Activated T-helper 1 cell treated with anti-CD3 and anti-CD28 coated beads, Interleukin-12 subunit alpha, Interleukin-12 subunit beta, Interleukin-2, Interleukin-4 antibody, amounts not matched to agents 30 ng/mL and 10 ng/mL and 1 ng/mL, durations not matched to agents 14 hours and 24 hours and 36 hours (primary cell): Measurements from ENCODE around the gene STN1. TPM values are rescaled to one million over a fixed set of nuclear protein-coding genes. Genes with fewer than 3 reads are reported as not detected.
A peak's percentile ranks its signal among the peaks of the same experiment; 100 is the strongest.

Experiments
- DNase-seq: peaks from one replicate; pipeline ENCODE4 v3.0.0; 2021; ENCODE audit warnings: low spot score
- H3K27ac Mint-ChIP-seq: one replicate; pipeline ENCODE4 v1.8.0; 2021; ENCODE audit warnings: mild to moderate bottlenecking, mixed read lengths
- H3K27me3 Mint-ChIP-seq: one replicate; pipeline ENCODE4 v1.8.0; 2022; ENCODE audit warnings: mild to moderate bottlenecking, moderate library complexity, mixed read lengths; ENCODE audit not compliant: insufficient read depth
- H3K36me3 Mint-ChIP-seq: one replicate; pipeline ENCODE4 v1.8.0; 2021; ENCODE audit warnings: low read depth, mixed read lengths
- H3K4me1 Mint-ChIP-seq: one replicate; pipeline ENCODE4 v1.8.0; 2021; ENCODE audit warnings: low read depth, mixed read lengths
- H3K4me3 Mint-ChIP-seq: one replicate; pipeline ENCODE4 v1.8.0; 2021; ENCODE audit warnings: mild to moderate bottlenecking, moderate library complexity, mixed read lengths
- H3K9me3 Mint-ChIP-seq: one replicate; pipeline ENCODE4 v1.8.0; 2021; ENCODE audit warnings: mixed read lengths
- intact Hi-C: fragments of 100-400 bp; cut with micrococcal nuclease; formaldehyde crosslinking; loops from one replicate; pipeline ENCODE4 v1.15.1; 2024
- total RNA-seq: library from RNA; stranded (reverse); gene quantifications from 2 replicates; pipeline ENCODE4 v1.2.3, GENCODE V29; 2022

Gene STN1
- total RNA-seq: 19.4 and 20.0 TPM in 2 replicates

GRCh38 chr10:103918053-103918846 is at the start of gene STN1:
Gene STN1 (minus strand): TSS chr10:103918184. CDS start chr10:103917594, 590 bp downstream.
- Mint-ChIP-seq H3K27me3 (no peaks in the 10 kb centered on the region), H3K36me3 (peaks cover 11% of the 10 kb centered on the region), H3K4me3 (peak within 1 kb of the TSS; percentile 93), H3K4me1 (peaks cover 36% of the 10 kb centered on the region), H3K27ac (peak within 1 kb of the TSS; percentile 94), H3K9me3 (peaks cover 9% of the 10 kb centered on the region)
- intact Hi-C loops: loop anchor here (1.0 to 10.0 kb wide), 9 partner anchors 10 to 1203 kb away; partner anchors contain the start of genes ARL3, CFAP43, CFAP58 and CNNM2
- DNase-seq: peak; percentile 94

GRCh38 chr10:103967448-103968071 is 49.6 kb upstream of the STN1 start:
- H3K36me3 Mint-ChIP-seq: peaks cover 3% of the 10 kb centered on the region
- H3K27me3 Mint-ChIP-seq: no peaks in the 10 kb centered on the region
- no peaks in the 10 kb centered on the region for H3K9me3 Mint-ChIP-seq
- DNase-seq: no peak
- intact Hi-C loops: loop anchor here (1.0 to 5.0 kb wide), 7 partner anchors 16 to 290 kb away; partner anchors contain the start of genes CFAP43 and STN1
- peaks cover 38% of the 10 kb centered on the region for H3K4me1 Mint-ChIP-seq
- H3K27ac Mint-ChIP-seq: peak overlapping the region; percentile 89
- peak overlapping the region; percentile 97 for H3K4me3 Mint-ChIP-seq

- Mint-ChIP-seq H3K4me3 (peak within 1 kb of the TSS; percentile 97), H3K4me1 (peaks cover 38% of the 10 kb centered on the region)
Measured at GRCh38 chr10:103966671-103967447, 48.9 kb upstream of the STN1 start, which contains the start of gene SLK. Gene SLK (plus strand): TSS chr10:103967140. CDS start chr10:103967746, 606 bp downstream.

GRCh38 chr10:103960103-103960502 is 42.1 kb upstream of the STN1 start:
- Mint-ChIP-seq H3K36me3 (no peaks in the 10 kb centered on the region), H3K27ac (no peak overlapping the region)
- intact Hi-C loops: no loop called here

More at GRCh38 chr10:103966671-103967447, 48.9 kb upstream of the STN1 start, which contains the start of gene SLK:
- Mint-ChIP-seq H3K27me3 (no peaks in the 10 kb centered on the region), H3K36me3 (peaks cover 3% of the 10 kb centered on the region), H3K27ac (peak within 1 kb of the TSS; percentile 90), H3K9me3 (no peaks in the 10 kb centered on the region)
- intact Hi-C loops: loop anchor here (1.0 to 5.0 kb wide), 4 partner anchors 58 to 290 kb away; partner anchors contain the start of gene CFAP43
- peak; percentile 81 for DNase-seq

GRCh38 chr10:103958996-103959395 is 41.0 kb upstream of the STN1 start:
- no peaks in the 10 kb centered on the region for H3K4me1 Mint-ChIP-seq
- DNase-seq: no peak

More at GRCh38 chr10:103960103-103960502, 42.1 kb upstream of the STN1 start:
- DNase-seq: no peak
- no peaks in the 10 kb centered on the region for H3K9me3 Mint-ChIP-seq
- no peaks in the 10 kb centered on the region for H3K4me1 Mint-ChIP-seq
- H3K27me3 Mint-ChIP-seq: peaks cover 23% of the 10 kb centered on the region
- no peak overlapping the region for H3K4me3 Mint-ChIP-seq

GRCh38 chr10:103954543-103954942 is 36.6 kb upstream of the STN1 start:
- Mint-ChIP-seq H3K9me3 (peaks cover 6% of the 10 kb centered on the region), H3K36me3 (no peaks in the 10 kb centered on the region), H3K4me1 (no peaks in the 10 kb centered on the region), H3K4me3 (no peak overlapping the region), H3K27ac (no peak overlapping the region), H3K27me3 (peaks cover 26% of the 10 kb centered on the region)
- no peak for DNase-seq
- intact Hi-C loops: no loop called here

More at GRCh38 chr10:103958996-103959395, 41.0 kb upstream of the STN1 start:
- intact Hi-C loops: no loop called here
- Mint-ChIP-seq H3K27me3 (peaks cover 28% of the 10 kb centered on the region), H3K27ac (no peak overlapping the region), H3K9me3 (peaks cover 6% of the 10 kb centered on the region), H3K36me3 (no peaks in the 10 kb centered on the region), H3K4me3 (no peak overlapping the region)

- Mint-ChIP-seq H3K36me3 (no peaks in the 10 kb centered on the region), H3K4me3 (no peak overlapping the region), H3K27me3 (peaks cover 18% of the 10 kb centered on the region), H3K9me3 (peaks cover 6% of the 10 kb centered on the region), H3K27ac (no peak overlapping the region), H3K4me1 (peaks cover 12% of the 10 kb centered on the region)
- intact Hi-C loops: no loop called here
- DNase-seq: no peak
Measured at GRCh38 chr10:103951942-103952341, 34.0 kb upstream of the STN1 start.

GRCh38 chr10:103951183-103951582 is 33.2 kb upstream of the STN1 start:
- intact Hi-C loops: no loop called here
- Mint-ChIP-seq H3K27me3 (peaks cover 13% of the 10 kb centered on the region), H3K27ac (no peak overlapping the region), H3K4me3 (no peak overlapping the region), H3K36me3 (no peaks in the 10 kb centered on the region), H3K9me3 (peaks cover 6% of the 10 kb centered on the region), H3K4me1 (peaks cover 15% of the 10 kb centered on the region)
- no peak for DNase-seq

- H3K4me1 Mint-ChIP-seq: peaks cover 15% of the 10 kb centered on the region
- no peaks in the 10 kb centered on the region for H3K36me3 Mint-ChIP-seq
- H3K9me3 Mint-ChIP-seq: peaks cover 6% of the 10 kb centered on the region
- intact Hi-C loops: no loop called here
- H3K27ac Mint-ChIP-seq: no peak overlapping the region
- peaks cover 13% of the 10 kb centered on the region for H3K27me3 Mint-ChIP-seq
- no peak overlapping the region for H3K4me3 Mint-ChIP-seq
- no peak for DNase-seq
Measured at GRCh38 chr10:103949728-103950127, 31.7 kb upstream of the STN1 start.

- no peaks in the 10 kb centered on the region for H3K9me3 Mint-ChIP-seq
- H3K27ac Mint-ChIP-seq: no peak overlapping the region
- peaks cover 15% of the 10 kb centered on the region for H3K4me1 Mint-ChIP-seq
- no peak for DNase-seq
- peaks cover 5% of the 10 kb centered on the region for H3K27me3 Mint-ChIP-seq
- no peaks in the 10 kb centered on the region for H3K36me3 Mint-ChIP-seq
- intact Hi-C loops: no loop called here
- no peak overlapping the region for H3K4me3 Mint-ChIP-seq
Measured at GRCh38 chr10:103947799-103948516, 30.0 kb upstream of the STN1 start.

GRCh38 chr10:103942866-103943265 is 24.9 kb upstream of the STN1 start:
- Mint-ChIP-seq H3K36me3 (no peaks in the 10 kb centered on the region), H3K9me3 (no peaks in the 10 kb centered on the region), H3K4me1 (peaks cover 12% of the 10 kb centered on the region), H3K27ac (no peak overlapping the region), H3K27me3 (peaks cover 14% of the 10 kb centered on the region), H3K4me3 (no peak overlapping the region)
- DNase-seq: no peak
- intact Hi-C loops: no loop called here

- H3K9me3 Mint-ChIP-seq: no peaks in the 10 kb centered on the region
- peaks cover 2% of the 10 kb centered on the region for H3K4me1 Mint-ChIP-seq
- no peak overlapping the region for H3K4me3 Mint-ChIP-seq
- DNase-seq: no peak
- peaks cover 17% of the 10 kb centered on the region for H3K27me3 Mint-ChIP-seq
- no peak overlapping the region for H3K27ac Mint-ChIP-seq
- intact Hi-C loops: no loop called here
- no peaks in the 10 kb centered on the region for H3K36me3 Mint-ChIP-seq
Measured at GRCh38 chr10:103941801-103942200, 23.8 kb upstream of the STN1 start.
